Neuronal stem cell (in vitro differentiated cells): ENCODE results near the gene ARL4A.

Experiments used
- DNase-seq: peaks from one replicate; pipeline ENCODE4 v3.0.0-alpha.2; 2013; ENCODE audit warnings: low spot score
- H2AFZ ChIP-seq: one replicate; pipeline ENCODE4 v1.6.1; 2013; ENCODE audit warnings: mild to moderate bottlenecking, low read length, inconsistent platforms
- H2AK5ac ChIP-seq: 2 replicates; pipeline ENCODE4 v1.6.1; 2013; ENCODE audit warnings: low read depth, mild to moderate bottlenecking, inconsistent platforms, low read length, moderate library complexity, mixed read lengths
- H2BK120ac ChIP-seq: 2 replicates; pipeline ENCODE4 v1.6.1; 2013; ENCODE audit warnings: low read depth, mild to moderate bottlenecking, inconsistent platforms, low read length, moderate library complexity, mixed read lengths
- H2BK12ac ChIP-seq: one replicate; pipeline ENCODE4 v1.6.1; 2013; ENCODE audit warnings: low read length, inconsistent platforms
- H2BK15ac ChIP-seq: 2 replicates; pipeline ENCODE4 v1.6.1; 2013; ENCODE audit warnings: mild to moderate bottlenecking, low read length, inconsistent platforms, mixed read lengths
- H2BK5ac ChIP-seq: one replicate; pipeline ENCODE4 v1.6.1; 2013; ENCODE audit warnings: inconsistent platforms, mild to moderate bottlenecking, low read length, moderate library complexity
- H3K14ac ChIP-seq: one replicate; pipeline ENCODE4 v1.6.1; 2013; ENCODE audit warnings: low read length, inconsistent platforms
- H3K18ac ChIP-seq: 2 replicates; pipeline ENCODE4 v1.6.1; 2013; ENCODE audit warnings: low read length, inconsistent platforms
- H3K23ac ChIP-seq: 2 replicates; pipeline ENCODE4 v1.6.1; 2013; ENCODE audit warnings: low read depth, mild to moderate bottlenecking, mixed read lengths, low read length, inconsistent platforms; ENCODE audit not compliant: poor library complexity
- H3K27ac ChIP-seq: replicated peaks from 3 replicates; pipeline ENCODE4 v1.5.1; 2013; ENCODE audit warnings: low read length, inconsistent platforms
- H3K27me3 ChIP-seq, 3 experiments: 2 replicates each; pipeline ENCODE4 v1.6.1; 2013; ENCODE audit warnings: low read length in 3 of 3, mild to moderate bottlenecking in 2 of 3, inconsistent platforms in 1 of 3, low read depth in 1 of 3, mixed read lengths in 1 of 3, moderate library complexity in 1 of 3; ENCODE audit not compliant: control insufficient read depth in 3 of 3, insufficient read depth in 3 of 3
- H3K36me3 ChIP-seq, 2 donors: replicated peaks in 1 of 2; 2 replicates each; pipeline ENCODE4 v1.6.1; 2013; ENCODE audit warnings: low read length in 2 of 2; ENCODE audit not compliant: control insufficient read depth in 2 of 2, insufficient read depth in 2 of 2
- H3K4ac ChIP-seq: 2 replicates; pipeline ENCODE4 v1.6.1; 2013; ENCODE audit warnings: inconsistent platforms, mild to moderate bottlenecking, low read length, moderate library complexity
- H3K4me1 ChIP-seq, 2 donors: 1 replicate in 1 of 2; 2 replicates in 1 of 2; pipeline ENCODE4 v1.6.1; 2013; ENCODE audit warnings: low read length in 2 of 2, low read depth in 1 of 2; ENCODE audit not compliant: control insufficient read depth in 2 of 2, insufficient read depth in 1 of 2
- H3K4me2 ChIP-seq: one replicate; pipeline ENCODE4 v1.6.1; 2013; ENCODE audit warnings: mild to moderate bottlenecking, low read length, inconsistent platforms; ENCODE audit not compliant: insufficient read depth, poor library complexity, severe bottlenecking
- H3K4me3 ChIP-seq, 2 donors: 2 replicates each; pipeline ENCODE4 v1.5.1; 2013; ENCODE audit warnings: low read length in 2 of 2, mild to moderate bottlenecking in 2 of 2, inconsistent platforms in 1 of 2, moderate library complexity in 1 of 2
- H3K79me1 ChIP-seq: one replicate; pipeline ENCODE4 v1.6.1; 2013; ENCODE audit warnings: low read depth, mild to moderate bottlenecking, inconsistent platforms, low read length, moderate library complexity
- H3K9ac ChIP-seq: one replicate; pipeline ENCODE4 v1.6.1; 2013; ENCODE audit warnings: mild to moderate bottlenecking, low read depth, low read length, inconsistent platforms; ENCODE audit not compliant: poor library complexity
- H3K9me3 ChIP-seq, 2 donors: replicated peaks in 1 of 2; 2 replicates each; pipeline versions ENCODE3 to v1.6.1; 2013; ENCODE audit warnings: low read length in 2 of 2, mild to moderate bottlenecking in 2 of 2, inconsistent platforms in 1 of 2, low read depth in 1 of 2, mixed read lengths in 1 of 2, moderate library complexity in 1 of 2; ENCODE audit not compliant: control insufficient read depth in 2 of 2, insufficient read depth in 1 of 2
- H4K8ac ChIP-seq: one replicate; pipeline ENCODE4 v1.6.1; 2013; ENCODE audit warnings: low read depth, mild to moderate bottlenecking, inconsistent platforms, low read length, moderate library complexity
- H4K91ac ChIP-seq: one replicate; pipeline ENCODE4 v1.6.1; 2013; ENCODE audit warnings: low read length, low read depth, mild to moderate bottlenecking, inconsistent platforms; ENCODE audit not compliant: poor library complexity
- WGBS, 2 donors: extraction: QIAGEN DNeasy Blood & Tissue Kit; methylation state at CpG; one replicate each; pipeline ENCODE4 v1.1.7; 2013; ENCODE audit warnings: missing lambda C conversion rate in 2 of 2, mixed read lengths in 1 of 2; ENCODE audit not compliant: insufficient read length in 2 of 2, insufficient replicate concordance in 1 of 2; ENCODE audit errors: extremely low coverage in 2 of 2; 5-methylcytosine and 5-hydroxymethylcytosine counted together

The ARL4A gene

GRCh38 chr7:12731214-12731656 is 43.8 kb downstream of the ARL4A start:
- no peak overlapping the region for H4K91ac ChIP-seq
- no peak overlapping the region for H2BK15ac ChIP-seq
- H3K4ac ChIP-seq: no peak overlapping the region
- H3K18ac ChIP-seq: no peak overlapping the region
- no peak overlapping the region for H3K23ac ChIP-seq
- no peak overlapping the region for H3K4me2 ChIP-seq
- H2BK120ac ChIP-seq: no peak overlapping the region
- H3K27me3 ChIP-seq: no peaks in the 10 kb centered on the region
- H3K14ac ChIP-seq: no peak overlapping the region
- no peak overlapping the region for H3K4me3 ChIP-seq
- no peak overlapping the region for H4K8ac ChIP-seq
- H2AK5ac ChIP-seq: no peak overlapping the region
- H2AFZ ChIP-seq: peak overlapping the region; percentile 33
- H3K9me3 ChIP-seq: no peaks in the 10 kb centered on the region
- no peaks in the 10 kb centered on the region for H3K79me1 ChIP-seq
- no peak for DNase-seq
- no peak overlapping the region for H2BK5ac ChIP-seq
- no peak overlapping the region for H3K27ac ChIP-seq
- H2BK12ac ChIP-seq: no peak overlapping the region
- H3K9ac ChIP-seq: no peak overlapping the region
- H3K4me1 ChIP-seq: peaks cover 2 to 7% of the 10 kb centered on the region in 2 donors
- WGBS, 2 donors: no CpG with 5 or more reads among the region's 1 CpG
- H3K36me3 ChIP-seq: no peaks in the 10 kb centered on the region

GRCh38 chr7:12731775-12732174 is 44.3 kb downstream of the ARL4A start:
- Histone ChIP-seq H3K14ac (no peak overlapping the region), H2BK120ac (no peak overlapping the region), H2BK12ac (no peak overlapping the region), H3K9ac (no peak overlapping the region), H3K18ac (no peak overlapping the region), H3K4ac (no peak overlapping the region), H2AFZ (no peak overlapping the region), H3K4me2 (no peak overlapping the region), H3K23ac (no peak overlapping the region), H2BK15ac (no peak overlapping the region), H3K79me1 (no peaks in the 10 kb centered on the region), H2BK5ac (no peak overlapping the region), H3K4me1 (peaks cover 2 to 7% of the 10 kb centered on the region in 2 donors), H4K8ac (no peak overlapping the region), H3K36me3 (no peaks in the 10 kb centered on the region), H3K27me3 (no peaks in the 10 kb centered on the region), H3K4me3 (no peak overlapping the region), H3K27ac (no peak overlapping the region), H4K91ac (no peak overlapping the region), H2AK5ac (no peak overlapping the region), H3K9me3 (no peaks in the 10 kb centered on the region)
- no CpG with 5 or more reads among the region's 2 CpGs for WGBS, 2 donors
- no peak for DNase-seq

DNA sequence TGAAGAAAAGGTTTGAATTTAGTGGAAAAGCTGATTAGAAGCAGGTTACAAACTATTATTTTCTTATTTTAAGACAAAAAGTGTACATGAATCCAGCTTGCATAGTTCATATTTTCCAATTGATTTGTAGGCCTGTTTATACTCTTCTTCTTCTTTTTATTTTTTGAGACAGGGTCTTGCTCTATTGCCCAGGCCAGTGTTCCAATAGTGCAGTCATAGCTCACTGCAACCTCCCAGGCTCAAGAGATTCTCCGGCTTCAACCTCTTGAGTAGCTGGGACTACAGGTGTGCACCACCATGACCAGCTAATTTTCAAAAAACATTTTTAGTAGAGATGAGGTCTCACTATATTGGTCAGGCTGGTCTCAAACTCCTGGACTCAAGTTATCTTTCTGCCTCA is 45.0 kb downstream of the ARL4A start:
- no peak overlapping the region for H3K23ac ChIP-seq
- no peak overlapping the region for H4K8ac ChIP-seq
- no peak overlapping the region for H2BK12ac ChIP-seq
- H3K4me3 ChIP-seq: no peak overlapping the region
- no peaks in the 10 kb centered on the region for H3K36me3 ChIP-seq
- H3K4ac ChIP-seq: no peak overlapping the region
- H3K9ac ChIP-seq: no peak overlapping the region
- no peak overlapping the region for H3K27ac ChIP-seq
- no peak overlapping the region for H2AFZ ChIP-seq
- DNase-seq: no peak
- H3K79me1 ChIP-seq: no peaks in the 10 kb centered on the region
- H3K14ac ChIP-seq: no peak overlapping the region
- H2BK120ac ChIP-seq: no peak overlapping the region
- H3K4me2 ChIP-seq: no peak overlapping the region
- no peaks in the 10 kb centered on the region for H3K27me3 ChIP-seq
- no CpG with 5 or more reads among the region's 1 CpG for WGBS, 2 donors
- H2BK5ac ChIP-seq: no peak overlapping the region
- no peaks in the 10 kb centered on the region for H3K9me3 ChIP-seq
- H2BK15ac ChIP-seq: no peak overlapping the region
- no peak overlapping the region for H3K18ac ChIP-seq
- H3K4me1 ChIP-seq: peaks cover 2 to 6% of the 10 kb centered on the region in 2 donors
- H2AK5ac ChIP-seq: no peak overlapping the region
- no peak overlapping the region for H4K91ac ChIP-seq

- no peak overlapping the region for H2AK5ac ChIP-seq
- no peak overlapping the region for H4K8ac ChIP-seq
- H3K4me3 ChIP-seq: no peak overlapping the region
- no peak for DNase-seq
- no peak overlapping the region for H3K23ac ChIP-seq
- no peaks in the 10 kb centered on the region for H3K79me1 ChIP-seq
- no peak overlapping the region for H2BK15ac ChIP-seq
- no peak overlapping the region for H2BK120ac ChIP-seq
- no peak overlapping the region for H2BK12ac ChIP-seq
- H3K27me3 ChIP-seq: no peaks in the 10 kb centered on the region
- H3K14ac ChIP-seq: no peak overlapping the region
- no peak overlapping the region for H2AFZ ChIP-seq
- H4K91ac ChIP-seq: no peak overlapping the region
- H3K18ac ChIP-seq: no peak overlapping the region
- no peak overlapping the region for H2BK5ac ChIP-seq
- H3K36me3 ChIP-seq: no peaks in the 10 kb centered on the region
- no peak overlapping the region for H3K4me2 ChIP-seq
- H3K9me3 ChIP-seq: no peaks in the 10 kb centered on the region
- peaks cover 0 to 2% of the 10 kb centered on the region in 2 donors for H3K4me1 ChIP-seq
- WGBS, 2 donors: 100% methylated on average over 1 of the region's 3 CpGs; no CpG with 5 or more reads in 1 of the 2 donors
- H3K9ac ChIP-seq: no peak overlapping the region
- H3K4ac ChIP-seq: no peak overlapping the region
- H3K27ac ChIP-seq: no peak overlapping the region
Observed at GRCh38 chr7:12735923-12736322, 48.5 kb downstream of the ARL4A start.
